B cell (primary cell): ENCODE data around the gene AGRP. TPM values are rescaled to one million over a fixed set of nuclear protein-coding genes. Genes with fewer than 3 reads are reported as not detected.

Experiments
- ATAC-seq: fragments of 200-7000 bp; cut with Tn5 transposase; one replicate; pipeline ENCODE4 v1.10.0; 2021; ENCODE audit warnings: low read depth, mild to moderate bottlenecking, moderate number of reproducible peaks, moderate library complexity
- CTCF ChIA-PET: fragments of 350-600 bp; sonication (Branson Sonifier 250); formaldehyde crosslinking; loops from one replicate; lab custom pipeline; 2021; ENCODE audit warnings: antibody characterized with exemption, inconsistent platforms; lab: Charles Lee
- POLR2A ChIA-PET: fragments of 350-600 bp; sonication (Branson Sonifier 250); formaldehyde crosslinking; loops from one replicate; lab custom pipeline; 2021; ENCODE audit warnings: antibody characterized with exemption; lab: Charles Lee
- DNase-seq: peaks from one replicate; pipeline ENCODE4 v3.0.0; 2013
- H2AFZ ChIP-seq: 2 replicates; pipeline ENCODE4 v1.6.1; 2012; ENCODE audit warnings: mild to moderate bottlenecking, low read depth, low read length; ENCODE audit not compliant: insufficient read depth, poor library complexity, severe bottlenecking
- H3K27ac ChIP-seq, 2 donors: 1 replicate in 1 of 2; 2 replicates in 1 of 2; pipeline ENCODE4 v1.5.1; 2012 to 2013; ENCODE audit warnings: low read length in 2 of 2, mild to moderate bottlenecking in 2 of 2, moderate library complexity in 1 of 2
- H3K27me3 ChIP-seq, 4 experiments: fragments of 200-600 bp in 1 of 4; sonication (generic) in 1 of 4; replicated peaks in 1 of 4; 1 replicate in 2 of 4; 2 replicates in 2 of 4; pipeline versions ENCODE4 v1.6.1 to v1.7.0; 2013 to 2016; ENCODE audit warnings: low read length in 3 of 4, mild to moderate bottlenecking in 2 of 4, mixed read lengths in 1 of 4, moderate library complexity in 1 of 4; ENCODE audit not compliant: insufficient read depth in 4 of 4, control insufficient read depth in 3 of 4; ENCODE audit errors: control extremely low read depth in 1 of 4
- H3K36me3 ChIP-seq, 2 experiments: replicated peaks in 1 of 2; 1 replicate in 1 of 2; 2 replicates in 1 of 2; pipeline versions ENCODE4 v1.6.1 to v1.7.1; 2013; ENCODE audit warnings: low read length in 1 of 2; ENCODE audit not compliant: insufficient read depth in 2 of 2, control insufficient read depth in 1 of 2; ENCODE audit errors: control extremely low read depth in 1 of 2, extremely low read depth in 1 of 2
- H3K4me1 ChIP-seq, 2 donors: fragments of 200-600 bp in 1 of 2; sonication (generic) in 1 of 2; 1 replicate in 1 of 2; 2 replicates in 1 of 2; pipeline versions ENCODE4 v1.5.1 to v1.6.1; 2013 to 2017; ENCODE audit warnings: low read length in 2 of 2; ENCODE audit not compliant: control insufficient read depth in 2 of 2, insufficient read depth in 2 of 2
- H3K4me2 ChIP-seq: replicated peaks from 2 replicates; pipeline ENCODE3; 2012; ENCODE audit warnings: mild to moderate bottlenecking, low read depth, low read length; ENCODE audit not compliant: poor library complexity, severe bottlenecking
- H3K4me3 ChIP-seq, 5 experiments: fragments of 200-600 bp in 1 of 5; sonication (generic) in 1 of 5; 1 replicate in 3 of 5; 2 replicates in 2 of 5; pipeline versions ENCODE4 v1.5.1 to v1.7.0; 2011 to 2016; ENCODE audit warnings: low read length in 4 of 5, mild to moderate bottlenecking in 4 of 5, low read depth in 2 of 5, control low read depth in 1 of 5, moderate library complexity in 1 of 5; ENCODE audit not compliant: insufficient read depth in 1 of 5; ENCODE audit errors: control extremely low read depth in 1 of 5, extremely low read depth in 1 of 5
- H3K79me2 ChIP-seq: fragments of 200-600 bp; sonication (generic); one replicate; pipeline ENCODE4 v1.6.0; 2016; ENCODE audit warnings: low read length; ENCODE audit not compliant: control insufficient read depth, insufficient read depth
- H3K9ac ChIP-seq: fragments of 200-600 bp; sonication (generic); 2 replicates; pipeline ENCODE4 v1.6.1; 2017; ENCODE audit warnings: mild to moderate bottlenecking, low read length, moderate library complexity
- H3K9me3 ChIP-seq, 3 donors: one replicate each; pipeline versions ENCODE4 v1.6.1 to v1.7.1; 2013; ENCODE audit warnings: low read length in 2 of 3; ENCODE audit not compliant: control insufficient read depth in 2 of 3, insufficient read depth in 1 of 3; ENCODE audit errors: control extremely low read depth in 1 of 3
- H4K20me1 ChIP-seq: 2 replicates; pipeline ENCODE4 v1.6.0; 2012; ENCODE audit warnings: mild to moderate bottlenecking, low read length; ENCODE audit not compliant: insufficient read depth, control insufficient read depth, poor library complexity, severe bottlenecking
- H3K27ac Mint-ChIP-seq: one replicate; pipeline ENCODE4 v1.8.0; 2021; ENCODE audit warnings: mixed read lengths
- H3K27me3 Mint-ChIP-seq: one replicate; pipeline ENCODE4 v1.8.0; 2021; ENCODE audit warnings: mixed read lengths
- H3K4me1 Mint-ChIP-seq: one replicate; pipeline ENCODE4 v1.8.0; 2021; ENCODE audit warnings: mixed read lengths
- H3K4me3 Mint-ChIP-seq: one replicate; pipeline ENCODE4 v1.8.0; 2021; ENCODE audit warnings: mixed read lengths
- H3K9me3 Mint-ChIP-seq: one replicate; pipeline ENCODE4 v1.8.0; 2022; ENCODE audit warnings: mixed read lengths; ENCODE audit not compliant: insufficient read depth
- CTCF ChIP-seq: fragments of 200-600 bp; IDR thresholded peaks from one replicate; pipeline ENCODE4 v1.8.0; 2022; ENCODE audit warnings: antibody characterized with exemption, mild to moderate bottlenecking
- EZH2 ChIP-seq: IDR thresholded peaks from 2 replicates; pipeline ENCODE4 v1.6.1; 2012; ENCODE audit warnings: borderline replicate concordance, low read depth, mild to moderate bottlenecking, moderate library complexity, low read length; ENCODE audit not compliant: insufficient read depth, poor library complexity, severe bottlenecking
- WGBS: methylation state at CpG from one replicate; pipeline ENCODE4 v1.1.5; 2013; ENCODE audit warnings: missing lambda C conversion rate; ENCODE audit not compliant: insufficient coverage; 5-methylcytosine and 5-hydroxymethylcytosine counted together
- intact Hi-C: fragments of 100-400 bp; cut with micrococcal nuclease; formaldehyde crosslinking; loops from one replicate; pipeline ENCODE4 v1.10.0; 2022
- polyA plus RNA-seq: library from polyadenylated mRNA; depleted of rRNA; stranded (reverse); fragments of >200 nt; gene quantifications from 2 replicates; pipeline ENCODE4 v1.2.3, GENCODE V29; 2012
- total RNA-seq, 2 donors: library from RNA; stranded (reverse); fragments of 120-200 nt in 1 of 2; gene quantifications; 1 replicate in 1 of 2; 2 replicates in 1 of 2; pipeline versions ENCODE4 v1.2.3 to v1.2.4, GENCODE V29; 2013 to 2022

AGRP gene
- total and polyA plus RNA-seq, 2 donors (not counting 1 experiment from before 2014, with no cell fraction given) = not detected

DNA sequence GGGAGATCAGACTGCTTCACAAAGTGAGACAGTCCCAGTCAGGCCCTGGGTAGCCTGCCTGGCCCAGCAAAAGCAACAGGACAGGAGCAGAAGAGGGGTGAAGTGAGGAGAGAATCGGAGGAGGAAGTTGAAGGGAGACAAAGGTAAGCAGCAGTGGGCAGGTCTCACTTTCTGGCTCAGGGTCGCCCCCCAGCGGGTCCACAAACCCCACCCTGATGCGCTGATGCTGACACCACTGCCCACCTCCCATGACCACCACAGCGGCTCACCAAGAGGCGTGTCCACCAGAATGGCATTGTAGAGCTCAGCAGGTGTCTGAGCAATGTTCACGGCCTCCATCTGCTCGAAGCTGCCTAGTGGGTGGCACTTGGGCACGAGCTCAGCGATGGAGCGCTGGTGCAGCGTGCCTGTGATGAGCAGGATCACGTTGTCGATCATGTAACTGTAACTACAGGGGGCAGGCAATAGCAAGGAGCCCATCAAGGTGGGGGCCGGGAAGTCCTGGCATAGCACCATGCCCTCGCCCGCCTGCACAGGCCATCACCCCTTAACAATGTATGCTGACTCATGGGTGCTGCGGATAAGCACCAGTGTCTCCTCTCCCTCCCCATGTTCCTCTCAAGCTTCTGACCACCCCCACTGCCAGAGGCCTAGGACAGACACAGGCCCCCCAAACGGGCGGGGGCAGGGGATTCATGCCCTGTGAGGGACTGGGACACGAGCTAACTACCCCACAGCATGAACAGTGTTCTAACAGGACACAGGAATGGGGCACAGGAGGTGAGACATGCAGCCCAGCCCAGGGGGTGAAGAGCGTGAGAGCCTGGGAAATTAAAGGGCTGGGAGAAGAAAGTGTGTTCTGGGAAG is 38.9 kb downstream of the AGRP start:
- ChIA-PET POLR2A (no interaction called here), CTCF (interaction anchor here (3.8 kb wide), 1 partner anchor 17 kb away, joined by 19 read pairs; no protein-coding TSS in a partner anchor)
- no peak overlapping the region for H3K4me3 Mint-ChIP-seq
- Histone ChIP-seq H2AFZ (no peak overlapping the region), H3K4me3 (no peak overlapping the region), H3K4me1 (no peaks in the 10 kb centered on the region), H3K36me3 (peaks cover 0 to 81% of the 10 kb centered on the region in 2 experiments), H3K4me2 (no peak overlapping the region), H3K9ac (no peak overlapping the region), H3K9me3 (peaks cover 0 to 2% (median 0%) of the 10 kb centered on the region in 3 donors), H3K79me2 (peaks cover 11% of the 10 kb centered on the region), H3K27me3 (no peaks in the 10 kb centered on the region), H4K20me1 (peaks cover 71% of the 10 kb centered on the region), H3K27ac (no peak overlapping the region)
- 93% methylated on average over 22 of the region's 22 CpGs for WGBS
- intact Hi-C loops = no loop called here
- H3K27me3 Mint-ChIP-seq = no peaks in the 10 kb centered on the region
- no peaks in the 10 kb centered on the region for H3K4me1 Mint-ChIP-seq
- H3K27ac Mint-ChIP-seq = no peak overlapping the region
- no peak for DNase-seq
- TF ChIP-seq CTCF (no peak), EZH2 (no peak)
- H3K9me3 Mint-ChIP-seq = no peaks in the 10 kb centered on the region
- ATAC-seq = no peak

DNA sequence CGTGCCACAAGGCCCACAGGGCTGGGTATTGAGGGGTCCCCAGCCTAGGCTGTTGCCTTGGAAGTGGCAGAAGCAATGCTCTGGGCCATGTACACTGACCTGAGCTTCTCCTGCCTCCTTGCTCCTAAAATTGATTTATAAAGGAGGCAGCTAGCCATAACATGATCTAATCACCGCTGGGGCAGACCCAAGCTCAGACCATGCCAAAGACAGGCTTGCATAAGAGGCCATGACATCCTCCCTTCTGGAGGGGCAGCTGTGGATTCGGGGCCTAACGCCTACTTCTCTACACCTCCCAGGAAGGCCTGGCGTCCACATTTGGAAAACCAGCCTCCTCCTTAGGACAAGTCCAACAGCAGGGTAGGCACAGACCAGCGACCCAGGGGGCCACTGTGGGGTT is 40.1 kb downstream of the AGRP start:
- Mint-ChIP-seq H3K4me3 (no peak overlapping the region), H3K9me3 (no peaks in the 10 kb centered on the region), H3K4me1 (no peaks in the 10 kb centered on the region), H3K27me3 (no peaks in the 10 kb centered on the region), H3K27ac (no peak overlapping the region)
- Histone ChIP-seq H3K36me3 (peaks cover 0 to 82% of the 10 kb centered on the region in 2 experiments), H3K4me2 (no peak overlapping the region), H3K27ac (no peak overlapping the region), H3K79me2 (peaks cover 6% of the 10 kb centered on the region), H3K4me3 (no peak overlapping the region), H3K9me3 (peaks cover 0 to 2% (median 0%) of the 10 kb centered on the region in 3 donors), H3K4me1 (no peaks in the 10 kb centered on the region), H3K27me3 (no peaks in the 10 kb centered on the region), H3K9ac (no peak overlapping the region), H2AFZ (no peak overlapping the region), H4K20me1 (peaks cover 64% of the 10 kb centered on the region)
- POLR2A ChIA-PET = no interaction called here
- TF ChIP-seq CTCF = no peak
- intact Hi-C loops = no loop called here
- no peak for ATAC-seq
- DNase-seq = no peak
- WGBS = 100% methylated on average over 2 of the region's 6 CpGs
- CTCF ChIA-PET = interaction anchor here (0.5 to 3.8 kb wide), 2 partner anchors 15 to 530 kb away, joined by 3 to 19 read pairs; no protein-coding TSS in a partner anchor
